Head of caudate nucleus (tissue), 42 donors: ENCODE results near the gene GANAB.
A peak's percentile ranks its signal among the peaks of the same experiment; 100 is the strongest.
"Not testable (repeated sequence)": the region's sequence is repeated elsewhere in the genome, so short reads cannot be mapped to it uniquely, and the experiment has no call there.

ENCODE experiments used
- DNase-seq, 42 donors: peaks; one replicate each; pipeline versions ENCODE4 v3.0.0 to v3.0.0-alpha.2; 2020 to 2021; ENCODE audit warnings: mixed read lengths in 7 of 42
- intact Hi-C: fragments of 100-400 bp; cut with DNase I; formaldehyde crosslinking; loops from one replicate; pipeline ENCODE4 v1.15.0; 2022

GANAB gene

GRCh38 chr11:62588966-62589637 is 57.3 kb downstream of the GANAB start:
- intact Hi-C loops = no loop called here
- DNase-seq = peak in 30 of 42 donors; percentile 26 to 80 (median 50)

GRCh38 chr11:62585356-62585755 is 61.1 kb downstream of the GANAB start:
- intact Hi-C loops, DNase-seq: not testable (repeated sequence)

DNA sequence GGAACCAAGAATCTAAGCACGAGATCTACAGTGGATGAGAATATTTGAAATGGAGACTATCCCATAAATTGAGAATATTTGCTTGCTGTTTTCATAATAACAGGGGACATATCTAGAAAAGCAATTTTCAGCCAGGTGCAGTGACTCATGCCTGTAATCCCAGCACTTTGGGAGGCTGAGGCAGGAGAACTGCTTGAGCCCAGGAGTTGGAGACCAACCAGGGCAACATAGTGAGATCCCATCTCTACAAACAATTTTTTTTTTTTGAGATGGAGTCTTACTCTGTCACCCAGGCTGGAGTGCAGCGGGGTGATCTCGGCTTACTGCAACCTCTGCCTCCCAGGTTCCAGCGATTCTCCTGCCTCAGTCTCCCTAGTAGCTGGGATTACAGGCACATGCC is 64.7 kb downstream of the GANAB start:
- intact Hi-C loops, DNase-seq: not testable (repeated sequence)

- no peak for DNase-seq
- intact Hi-C loops = no loop called here
Observed at GRCh38 chr11:62580959-62581715, 65.3 kb downstream of the GANAB start.

DNA sequence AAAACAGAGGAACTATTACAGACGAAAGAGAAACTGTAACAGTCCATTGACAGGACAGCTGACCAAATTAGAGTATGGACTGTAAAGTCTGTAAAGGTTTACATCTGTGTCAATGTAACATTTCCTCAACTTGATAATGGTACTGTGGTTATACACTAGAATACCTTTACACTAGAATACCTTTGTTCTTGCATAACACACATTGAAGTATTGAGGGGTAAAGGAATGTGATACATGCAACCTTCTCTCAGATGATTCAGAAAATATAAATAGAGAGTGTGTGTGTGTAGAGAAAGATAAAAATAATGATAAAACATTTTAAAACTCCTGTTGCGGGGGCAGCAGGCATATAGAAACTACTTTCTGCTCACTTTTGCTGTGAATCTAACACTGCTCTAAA is 67.2 kb downstream of the GANAB start:
- intact Hi-C loops = no loop called here

DNA sequence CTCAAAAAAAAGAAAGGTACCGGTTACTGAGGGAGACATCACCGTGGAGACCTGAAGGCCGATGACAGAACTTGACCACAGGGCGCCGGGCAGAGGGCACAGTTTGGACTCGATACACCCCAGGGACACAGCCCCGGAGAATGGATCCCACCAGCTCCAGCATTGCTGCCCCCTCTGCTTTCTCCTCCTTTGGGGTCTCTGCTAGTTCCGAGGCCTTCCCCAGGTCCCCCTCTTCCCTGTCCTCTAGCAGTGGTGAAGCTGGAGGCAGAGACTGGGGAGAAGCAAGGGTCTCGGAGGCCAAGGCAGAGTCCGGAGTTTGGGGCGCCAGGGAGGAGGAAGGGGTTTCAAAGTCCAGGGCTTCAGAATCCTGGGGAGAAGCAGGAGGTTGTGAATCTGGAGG is 67.9 kb downstream of the GANAB start:
- intact Hi-C loops = no loop called here
- no peak for DNase-seq

More for the DNA sequence above, 67.2 kb downstream of the GANAB start:
- DNase-seq = peak in 1 of 42 donors; percentile 43

DNA sequence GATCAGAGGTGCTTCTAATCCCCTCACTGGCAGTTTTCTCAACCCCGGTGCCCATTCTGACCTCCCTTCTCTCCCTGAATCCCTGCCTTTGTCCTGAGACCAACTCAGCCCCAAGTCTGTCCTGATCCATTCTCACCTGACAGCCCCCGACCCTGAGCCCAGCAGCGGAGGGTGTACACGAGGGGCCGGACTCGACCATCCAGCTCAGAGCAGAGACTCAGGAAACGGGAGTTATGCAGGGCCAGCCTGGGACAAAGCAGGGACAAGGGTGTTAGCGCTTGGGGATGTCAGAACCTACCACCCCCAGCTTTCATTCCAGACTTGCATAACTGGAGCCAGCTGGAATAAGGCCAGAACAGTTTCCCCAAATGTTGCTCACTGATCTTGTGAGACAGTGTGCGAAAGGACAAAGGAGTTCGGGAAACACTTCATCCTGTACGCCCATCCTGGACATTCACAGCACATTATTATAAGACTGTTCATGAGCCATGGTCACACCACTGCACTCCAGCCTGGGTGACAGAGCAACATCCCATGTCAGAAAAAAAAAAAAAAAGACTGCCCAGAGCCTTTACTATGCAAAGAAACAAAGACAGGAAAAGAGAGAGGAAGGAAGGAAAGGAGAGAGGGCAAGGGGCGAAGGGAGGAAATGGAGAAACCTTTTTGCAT is 69.2 kb downstream of the GANAB start:
- no peak for DNase-seq
- intact Hi-C loops = no loop called here

- intact Hi-C loops = no loop called here
- no peak for DNase-seq
Observed at GRCh38 chr11:62575837-62576236, 70.6 kb downstream of the GANAB start.

- DNase-seq = peak in 1 of 42 donors; percentile 47
- intact Hi-C loops = no loop called here
Observed at GRCh38 chr11:62575156-62575555, 71.3 kb downstream of the GANAB start.
